ENCODE results near the gene KLHL3. TPM values are rescaled to one million over a fixed set of nuclear protein-coding genes. Genes with fewer than 3 reads are reported as not detected.
A peak's percentile ranks its signal among the peaks of the same experiment; 100 is the strongest.

Gene KLHL3
- total RNA-seq, 1 donor from 2014 or later, result 28.6 TPM

DNA sequence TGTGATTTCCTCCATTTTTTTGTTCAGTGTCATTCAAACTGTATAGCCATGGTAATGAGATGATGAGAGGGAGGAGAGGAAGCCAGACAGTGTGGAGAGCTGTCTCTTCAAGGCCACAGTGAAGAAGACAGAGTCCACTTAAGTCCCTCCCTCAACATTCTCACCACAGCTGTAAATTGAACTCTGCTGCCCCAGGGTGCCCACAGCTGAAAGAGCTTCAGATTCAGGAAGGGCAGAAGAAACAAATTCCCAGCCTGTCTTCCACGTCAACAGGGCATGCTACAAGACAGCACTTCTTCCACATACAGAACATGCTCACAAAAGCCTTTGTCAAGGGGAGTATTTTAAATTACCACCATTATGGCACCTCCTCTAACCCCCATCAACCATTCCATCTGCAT lies 100.4 kb downstream of the KLHL3 start:
- DNase-seq (ENCODE audit: low read depth in 2 of 2), result peak in 1 of 2 donors; percentile 29

DNA sequence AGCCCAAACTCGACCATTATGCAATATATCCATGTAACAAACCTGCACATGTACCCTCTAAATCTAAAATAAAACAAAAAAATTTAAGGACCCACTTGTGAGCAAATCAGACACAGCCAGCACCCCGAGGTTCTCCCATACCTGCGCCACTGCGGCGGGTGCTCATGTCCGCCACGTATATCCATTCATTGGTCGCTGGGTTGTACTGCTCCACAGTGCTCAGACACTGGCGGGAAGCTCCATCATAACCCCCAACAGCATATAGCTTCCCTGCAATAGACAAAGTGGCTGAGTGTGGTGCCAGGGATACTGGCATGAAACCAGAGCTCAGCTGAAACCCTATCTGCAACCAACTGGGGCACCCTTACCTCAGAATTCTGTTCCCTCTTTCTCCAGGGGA lies 102.0 kb downstream of the KLHL3 start:
- DNase-seq (ENCODE audit: low read depth in 2 of 2), result no peak

DNA sequence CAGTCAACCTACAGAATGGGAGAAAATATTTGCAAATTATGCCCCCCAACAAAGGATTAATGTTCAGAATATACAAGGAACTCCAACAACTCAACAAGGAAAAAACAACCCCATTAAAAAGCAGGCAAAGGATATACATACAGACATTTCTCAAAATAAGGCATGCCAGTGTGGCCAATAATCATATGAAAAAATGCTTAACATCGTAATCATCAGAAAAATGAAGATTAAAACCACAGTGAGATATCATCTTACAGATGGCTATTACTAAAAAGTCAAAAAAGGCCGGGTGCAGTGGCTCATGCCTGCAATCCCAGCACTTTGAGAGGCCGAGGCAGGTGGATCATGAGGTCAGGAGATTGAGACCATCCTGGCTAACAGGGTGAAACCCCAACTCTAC lies 103.2 kb downstream of the KLHL3 start:
- no peak for DNase-seq (ENCODE audit: low read depth in 2 of 2)

DNA sequence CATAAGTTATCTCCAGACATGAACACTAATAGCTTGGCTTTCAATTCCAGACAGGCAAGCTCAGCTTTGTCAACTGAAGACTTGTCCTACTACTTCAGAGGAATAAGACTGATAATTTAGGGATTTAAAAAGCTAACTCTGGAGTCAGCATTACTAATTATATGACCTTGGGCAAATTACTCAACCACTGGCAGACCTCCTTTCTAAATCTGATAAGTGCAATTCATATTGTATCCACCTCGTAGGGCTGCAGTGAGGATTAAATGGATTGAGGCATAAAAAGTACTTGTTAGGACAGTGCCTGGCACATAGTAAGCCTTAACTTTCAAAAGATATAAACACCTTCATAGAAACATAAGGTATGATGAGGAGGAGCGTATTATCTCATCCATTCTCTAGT lies 104.4 kb downstream of the KLHL3 start:
- DNase-seq (ENCODE audit: low read depth in 2 of 2), result no peak

DNA sequence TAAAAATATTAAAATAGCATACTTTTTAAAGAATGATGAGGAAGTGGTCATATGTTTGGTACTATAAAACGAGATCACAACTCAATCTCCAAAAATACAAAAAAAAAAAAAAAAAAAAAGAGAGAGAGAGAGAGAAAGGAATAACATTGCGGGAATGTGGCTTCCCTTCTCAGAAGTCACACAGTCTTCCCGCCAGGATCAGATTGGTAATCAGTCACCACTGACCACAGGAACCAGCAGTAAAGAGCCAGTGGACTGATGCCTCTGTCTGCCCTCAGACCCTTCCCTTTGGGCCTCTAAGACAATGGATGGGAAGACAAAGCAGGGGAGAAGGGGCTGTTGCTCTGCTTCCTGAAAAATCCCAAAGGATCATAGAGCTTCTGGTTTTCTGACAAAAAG lies 104.9 kb downstream of the KLHL3 start:
- DNase-seq (ENCODE audit: low read depth in 2 of 2), result peak in 1 of 2 donors; percentile 22

DNA sequence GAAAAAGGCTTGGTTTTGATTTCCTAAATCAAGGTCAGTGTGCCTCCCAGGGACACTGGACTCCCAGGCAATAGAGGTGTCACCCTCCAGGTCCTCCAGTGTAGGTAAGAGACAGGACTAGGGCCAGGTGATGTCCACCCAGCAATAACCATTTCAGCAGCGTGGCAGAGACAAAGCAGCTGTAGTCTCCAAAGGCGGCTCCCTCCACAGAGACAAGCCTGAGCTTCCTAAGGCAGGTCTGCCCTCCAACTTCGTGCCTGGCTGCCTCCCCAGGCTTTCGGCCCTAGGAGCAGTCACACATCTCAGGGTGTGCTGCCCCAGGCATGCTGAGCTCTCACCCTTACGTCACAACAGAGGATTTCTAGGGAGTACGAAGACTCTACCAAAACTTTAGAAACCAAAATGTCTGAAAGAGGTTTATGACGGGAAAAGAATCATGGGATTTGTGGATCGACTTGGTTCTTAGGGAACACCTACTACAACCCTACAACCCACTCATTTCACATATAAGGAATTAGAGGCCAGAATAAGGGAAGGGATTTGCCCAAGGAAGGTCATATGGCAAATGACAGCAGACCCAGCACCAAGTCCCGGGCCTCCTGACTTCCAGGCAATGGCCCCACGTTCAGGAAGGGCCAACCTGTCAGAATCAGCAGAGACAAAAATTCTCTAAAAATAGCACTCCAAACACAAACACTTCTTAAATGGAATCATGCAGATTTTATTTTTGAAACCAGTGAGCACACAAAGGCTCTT lies 105.5 kb downstream of the KLHL3 start:
- DNase-seq (ENCODE audit: low read depth in 2 of 2), result no peak

DNA sequence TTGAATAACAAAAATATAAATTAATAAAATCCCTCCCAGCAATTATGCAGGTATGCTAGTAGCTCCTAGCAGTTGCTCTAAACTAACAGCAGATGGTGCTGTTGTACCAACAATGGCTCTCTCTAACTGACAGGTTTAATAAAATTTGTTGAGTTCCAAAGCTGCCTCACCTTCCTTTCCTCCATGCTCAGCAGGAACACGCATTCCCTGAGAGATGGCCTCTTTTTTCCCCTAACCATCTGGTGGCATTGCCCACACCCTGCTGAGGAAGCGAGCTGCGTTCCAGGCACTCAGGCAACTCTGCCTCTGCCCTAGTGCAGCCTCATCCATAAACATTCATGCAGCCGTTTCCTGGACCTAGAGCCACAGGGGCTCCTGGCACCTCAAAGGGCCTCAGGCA lies 106.2 kb downstream of the KLHL3 start:
- DNase-seq (ENCODE audit: low read depth in 2 of 2), result peak; percentile 63 to 75

DNA sequence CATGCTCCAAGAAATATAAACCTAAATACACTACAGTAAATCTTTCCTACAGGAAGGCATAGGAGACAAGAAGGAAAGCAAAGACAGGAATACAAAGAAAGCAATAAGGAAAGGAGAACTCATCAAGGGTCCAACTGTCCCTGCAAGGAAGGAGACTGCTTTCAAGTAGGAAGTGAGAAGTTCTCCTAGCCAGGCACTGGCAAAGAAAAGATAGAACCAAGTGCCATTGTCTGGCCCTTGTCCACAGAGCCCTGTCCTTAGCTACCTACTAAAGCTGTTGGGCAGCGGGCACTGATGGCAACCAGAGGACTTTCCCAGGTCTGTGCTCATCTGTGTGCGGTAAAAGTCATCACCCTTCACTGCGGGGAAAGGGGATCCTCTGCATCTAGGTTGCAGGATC lies 108.2 kb downstream of the KLHL3 start:
- DNase-seq (ENCODE audit: low read depth in 2 of 2), result no peak

DNA sequence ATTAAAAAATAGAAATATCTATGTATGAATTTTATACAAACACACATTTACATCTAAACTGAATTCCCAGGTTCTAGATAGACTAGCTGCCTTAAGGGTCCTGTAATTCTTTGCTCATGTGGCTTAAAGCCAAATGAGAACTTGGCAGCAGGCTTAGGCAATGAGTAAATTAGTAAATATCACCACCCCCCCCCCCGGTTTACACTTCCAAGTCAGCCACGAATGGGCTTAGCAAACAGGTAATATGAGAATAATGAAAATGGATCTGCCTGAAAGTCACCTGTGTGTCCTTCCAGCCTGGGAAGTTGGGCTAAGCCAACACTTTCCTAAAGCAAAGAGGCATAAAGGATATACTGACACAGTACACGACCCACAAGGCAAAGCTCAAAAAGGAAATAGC lies 108.6 kb downstream of the KLHL3 start:
- DNase-seq (ENCODE audit: low read depth in 2 of 2), result no peak

DNA sequence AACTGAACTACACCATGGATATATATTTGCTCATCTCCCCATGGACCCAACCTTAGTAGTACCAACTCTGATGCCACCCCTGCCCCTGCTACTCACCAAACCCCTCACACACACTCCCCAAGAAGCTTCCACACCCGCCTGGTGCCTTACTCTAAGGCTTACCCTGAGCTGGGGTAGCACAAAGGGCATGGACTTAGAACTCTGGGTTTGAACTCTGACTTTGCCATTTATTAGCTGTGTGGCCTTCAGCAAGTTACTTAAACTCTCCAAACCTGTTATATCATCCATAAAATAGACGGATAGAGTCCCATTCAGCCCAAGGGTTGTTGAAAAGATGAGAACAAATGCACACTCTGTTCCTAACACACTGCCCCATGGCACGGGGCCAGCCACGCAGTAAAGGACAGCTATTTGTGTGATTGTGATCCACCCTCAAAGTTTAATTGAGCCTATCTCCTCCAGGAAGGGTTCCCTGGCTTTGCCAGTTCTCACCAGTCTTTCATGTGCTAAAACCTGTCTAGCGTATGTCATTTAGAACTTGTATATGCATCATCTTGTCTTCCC lies 111.0 kb downstream of the KLHL3 start:
- DNase-seq (ENCODE audit: low read depth in 2 of 2), result no peak

DNA sequence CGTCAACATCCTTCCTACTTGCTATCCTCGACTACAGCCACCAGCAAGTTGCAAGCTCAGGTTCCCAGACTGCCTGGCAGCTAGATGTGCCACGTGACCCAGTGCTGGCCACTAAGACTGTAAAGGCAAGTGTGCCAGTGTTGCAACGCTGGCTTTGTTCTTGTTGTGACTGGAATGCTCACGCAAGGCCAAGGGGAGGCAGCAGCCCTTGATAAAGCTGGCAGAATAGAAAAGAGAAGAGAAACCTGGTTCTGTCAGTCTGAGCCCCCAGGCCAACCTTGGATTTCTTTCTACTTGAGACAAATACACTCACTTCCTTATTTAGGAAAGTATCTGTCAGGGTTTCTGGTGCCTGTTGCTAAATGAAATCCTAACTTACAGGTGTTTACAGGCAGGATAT lies 113.0 kb downstream of the KLHL3 start:
- DNase-seq (ENCODE audit: low read depth in 2 of 2), result no peak

DNA sequence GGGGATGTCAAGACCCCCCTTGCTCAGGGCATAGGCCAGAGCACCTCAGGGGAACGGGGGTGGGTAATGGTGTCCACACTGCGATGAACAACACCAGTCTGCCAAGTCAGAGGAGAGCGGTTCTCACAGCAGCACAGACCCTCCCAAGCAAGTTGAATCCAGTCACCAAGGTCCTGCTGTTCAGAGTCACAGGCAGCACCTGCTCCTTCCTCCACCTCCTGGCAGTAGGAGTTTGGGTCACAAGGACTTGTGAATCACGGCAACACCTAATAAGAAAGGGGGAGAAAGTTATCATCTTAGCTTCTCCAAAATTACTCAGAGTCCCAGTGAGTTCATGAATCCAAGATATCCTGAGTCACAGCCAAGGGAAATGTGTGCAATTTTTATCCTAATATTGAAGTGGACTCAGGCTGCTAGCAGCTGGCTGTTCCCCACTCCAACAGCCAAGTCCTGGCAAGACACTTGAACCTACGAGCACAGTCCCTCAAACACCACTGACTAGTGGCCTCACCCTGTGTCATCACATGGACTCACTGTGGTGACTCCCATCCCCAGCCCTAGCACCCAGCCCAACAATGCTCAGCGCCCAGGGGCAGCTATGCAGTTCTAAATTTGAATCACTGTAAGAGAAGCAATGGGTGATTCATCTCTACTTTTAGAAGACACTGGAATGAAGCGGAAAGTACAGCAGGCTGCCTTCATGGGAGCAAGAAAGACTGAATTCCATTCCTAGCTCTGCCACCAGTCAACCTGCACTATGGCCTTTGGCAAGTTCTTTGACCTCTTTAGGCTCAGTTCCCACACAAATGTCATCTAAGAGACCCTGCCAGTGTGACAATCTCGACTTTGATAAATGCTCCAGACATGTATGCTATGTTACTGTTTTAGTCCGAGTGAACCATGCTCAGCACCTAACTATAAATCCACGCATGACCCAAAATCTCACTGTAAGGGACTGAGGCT lies 113.7 kb downstream of the KLHL3 start:
- no peak for DNase-seq (ENCODE audit: low read depth in 2 of 2)

DNA sequence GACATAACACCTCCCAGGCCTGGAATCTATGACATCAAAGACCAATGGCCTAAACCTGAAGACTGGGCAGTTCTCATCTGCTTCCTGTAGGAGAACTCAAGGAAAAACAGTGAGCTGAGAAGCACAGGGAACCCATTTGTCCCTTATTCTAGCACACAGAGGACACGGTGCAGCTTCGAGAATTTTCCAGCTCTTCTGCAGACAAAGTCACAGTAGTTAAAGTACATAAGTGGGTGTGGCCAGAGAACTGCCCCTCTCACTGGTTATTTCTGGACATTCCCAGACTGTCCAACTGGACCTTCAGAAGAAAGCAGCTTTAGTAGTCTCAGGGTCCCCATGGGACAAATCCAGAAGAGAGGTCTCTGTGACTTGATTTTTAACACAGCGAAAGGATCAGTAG lies 114.6 kb downstream of the KLHL3 start:
- no peak for DNase-seq (ENCODE audit: low read depth in 2 of 2)

DNA sequence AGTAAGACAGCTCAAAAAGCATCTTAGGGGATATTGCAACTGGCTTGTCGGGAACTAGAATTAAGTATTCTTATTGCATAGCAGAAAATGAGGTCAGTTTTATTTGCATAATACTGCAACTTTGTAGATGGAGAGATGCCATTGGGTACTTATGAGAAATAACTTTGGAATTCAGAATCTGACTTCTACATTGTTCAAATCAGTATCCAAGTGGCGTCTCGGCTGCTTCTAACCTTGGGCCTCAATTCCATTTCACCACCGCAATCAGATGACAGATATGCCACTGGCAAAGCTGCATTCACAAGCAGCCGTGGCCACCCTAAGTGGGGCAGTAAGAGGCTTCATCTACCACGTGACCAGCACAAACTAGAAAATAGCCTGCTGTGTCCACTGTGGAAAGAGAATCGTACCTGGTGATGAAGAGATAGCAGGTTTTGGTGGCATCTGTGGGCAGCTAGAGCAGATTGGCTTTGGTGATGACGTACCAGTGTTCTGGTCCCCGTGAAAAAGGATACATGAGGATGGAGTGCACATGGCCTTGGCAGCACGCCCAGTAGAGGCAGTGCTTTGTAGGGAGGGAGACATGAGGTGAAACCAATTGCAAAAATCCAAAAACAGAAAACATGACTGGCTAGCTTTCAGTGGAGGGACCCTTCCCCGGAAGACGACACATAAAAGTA lies 116.6 kb downstream of the KLHL3 start:
- peak in 1 of 2 donors; percentile 43 for DNase-seq (ENCODE audit: low read depth in 2 of 2)

DNA sequence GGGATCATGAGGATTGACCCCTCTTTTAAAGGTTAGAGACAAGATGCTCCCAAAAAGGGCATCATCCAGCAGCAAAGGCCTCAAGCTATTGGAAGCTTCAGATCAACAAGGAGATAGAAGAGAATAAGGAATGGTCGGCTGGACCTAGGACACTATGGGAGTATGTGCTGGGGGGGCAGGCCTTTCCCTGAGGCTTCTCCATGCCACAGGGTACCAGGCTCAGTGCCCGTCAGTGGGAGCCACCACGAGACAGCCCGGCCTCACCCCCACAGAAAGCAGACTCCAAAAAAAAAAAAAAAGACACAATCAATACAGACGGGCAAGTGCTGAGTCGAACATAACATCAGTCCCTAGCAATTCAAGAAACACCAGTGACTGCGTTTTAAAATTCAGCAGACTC lies 117.4 kb downstream of the KLHL3 start:
- DNase-seq (ENCODE audit: low read depth in 2 of 2), result no peak

DNA sequence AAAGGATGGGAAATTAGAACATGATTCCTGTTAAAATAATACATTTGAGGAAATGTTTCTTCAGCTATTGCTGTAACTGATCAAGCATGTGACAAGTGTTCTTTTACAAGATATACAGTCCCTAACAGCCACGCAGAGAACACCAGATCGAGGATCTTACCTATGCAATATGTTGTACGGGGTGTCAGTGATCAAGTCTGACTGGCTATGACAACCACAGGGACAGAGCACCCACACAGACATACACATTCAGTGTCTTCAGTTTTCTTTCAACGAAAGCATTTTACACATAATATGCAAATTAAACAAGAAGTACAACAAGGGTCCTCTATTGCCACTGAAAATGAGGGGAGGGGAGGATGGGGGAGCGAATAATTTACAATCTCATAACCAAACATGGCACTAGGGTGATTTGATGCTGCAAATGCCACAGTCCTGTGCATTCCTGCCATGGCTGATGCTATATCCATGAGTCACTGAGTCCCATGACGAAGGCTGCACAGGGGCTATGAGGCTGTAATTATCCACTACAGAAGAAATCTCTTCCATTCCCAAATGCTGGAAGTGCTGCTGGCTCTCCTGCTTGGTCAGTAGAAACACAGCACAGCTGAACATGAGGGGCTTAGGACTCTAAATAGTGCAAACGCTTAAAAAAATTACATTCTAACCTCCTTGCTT lies 118.2 kb downstream of the KLHL3 start:
- DNase-seq (ENCODE audit: low read depth in 2 of 2), result no peak

DNA sequence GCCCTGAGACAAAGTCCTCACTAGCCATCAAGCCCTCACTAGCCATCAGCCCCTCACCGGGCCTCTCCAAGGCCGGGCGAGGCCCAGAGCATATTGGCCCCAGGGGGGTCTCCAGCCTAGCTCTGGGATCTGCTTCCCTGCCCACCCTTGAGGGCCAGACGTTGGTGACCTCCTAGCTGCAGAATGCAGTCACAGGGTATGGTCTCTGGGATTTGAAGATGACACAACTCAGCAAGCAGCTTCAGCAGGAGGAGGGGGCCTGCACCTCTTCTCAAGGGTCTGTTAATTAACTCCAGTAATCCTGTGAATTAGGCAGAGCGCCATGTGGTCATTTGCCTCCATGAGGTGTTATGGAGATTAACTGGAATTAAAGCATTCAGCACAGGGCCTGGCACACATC lies 119.8 kb downstream of the KLHL3 start:
- no peak for DNase-seq (ENCODE audit: low read depth in 2 of 2)

DNA sequence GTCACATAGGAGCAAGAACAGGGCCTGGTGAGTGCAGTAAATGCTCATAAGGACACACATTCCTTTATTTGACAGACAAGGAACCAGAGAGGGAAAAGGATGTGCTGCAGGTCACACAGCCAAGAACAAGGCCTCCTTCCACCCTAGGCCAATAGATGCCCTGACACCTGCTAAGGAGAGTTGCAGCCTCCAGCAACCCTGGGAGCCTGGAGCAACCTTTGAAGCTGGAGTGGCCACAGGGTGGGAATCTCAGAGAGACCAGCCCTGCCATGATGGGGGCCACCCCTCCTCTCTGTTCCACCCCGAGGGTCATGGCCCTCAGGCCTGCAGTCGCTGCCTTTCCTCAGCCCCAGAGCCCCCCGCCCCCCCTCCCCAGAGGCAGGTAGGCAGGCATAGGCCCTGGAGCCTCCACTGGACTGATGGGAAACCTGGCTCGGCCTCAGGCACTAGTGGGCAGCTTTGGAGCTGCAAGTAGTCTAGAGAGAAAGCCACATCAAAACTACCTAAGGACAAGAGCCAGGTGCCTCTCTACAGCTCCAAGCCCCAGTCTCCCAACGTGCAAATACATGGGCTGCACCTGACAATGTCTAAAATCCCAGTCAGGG lies 120.6 kb downstream of the KLHL3 start:
- no peak for DNase-seq (ENCODE audit: low read depth in 2 of 2)

DNA sequence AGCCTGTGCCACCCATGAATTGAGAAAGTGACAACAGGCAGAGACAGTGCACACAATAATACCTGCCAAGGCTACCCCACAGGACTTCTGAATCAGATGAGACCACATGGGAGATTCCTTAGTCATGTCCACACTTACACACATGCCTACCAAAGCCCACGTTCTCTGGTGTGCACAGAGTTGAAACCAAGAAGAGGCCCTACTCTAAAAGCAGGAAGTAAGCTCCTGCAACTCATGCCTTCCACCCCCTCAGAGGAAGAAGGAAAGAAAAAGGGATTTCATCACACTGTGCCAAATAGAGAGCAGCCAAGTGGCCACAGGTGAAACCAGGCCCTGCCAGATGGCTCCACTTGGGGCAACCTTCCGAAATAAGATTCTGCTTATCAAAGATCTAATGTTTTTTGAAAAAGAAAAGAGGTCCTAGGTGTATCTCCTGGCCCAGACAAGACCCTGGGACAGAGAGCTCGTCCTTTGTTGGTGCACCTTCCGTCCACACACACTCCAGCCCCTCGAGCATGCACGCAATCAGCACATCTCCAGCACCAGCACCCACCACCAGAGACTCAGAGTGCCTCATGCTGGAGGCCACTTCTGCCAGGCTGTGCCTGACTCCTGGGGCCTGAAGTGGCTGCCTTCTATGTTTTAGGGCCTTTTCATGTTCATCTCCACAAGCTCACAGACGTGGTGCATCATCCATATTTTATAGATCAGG lies 122.2 kb downstream of the KLHL3 start:
- no peak for DNase-seq (ENCODE audit: low read depth in 2 of 2)

DNA sequence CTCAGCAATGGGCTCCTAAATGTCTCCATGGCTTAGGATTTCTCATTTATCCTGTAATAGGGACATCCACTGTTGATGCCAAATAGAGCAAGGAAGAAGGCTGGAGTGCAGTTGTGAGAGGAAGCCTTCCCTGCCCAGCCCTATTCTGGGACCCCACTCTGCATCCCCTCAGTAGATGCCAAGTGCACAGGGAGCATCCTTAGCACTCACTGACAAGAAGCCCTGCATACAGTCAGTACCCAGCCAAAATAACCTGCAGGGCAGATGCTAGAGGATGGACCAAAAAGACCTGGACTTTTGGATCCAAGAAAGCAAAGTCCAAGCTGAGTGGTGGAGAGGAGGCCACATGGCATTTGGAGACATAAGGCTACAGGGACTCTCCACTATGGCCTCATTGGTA lies 123.3 kb downstream of the KLHL3 start:
- DNase-seq (ENCODE audit: low read depth in 2 of 2), result no peak

All from lung microvascular endothelial cell (primary cell).